ENCODE results near the gene TAF10.
A peak's percentile ranks its signal among the peaks of the same experiment; 100 is the strongest.

Gene TAF10

GRCh38 chr11:6614446-6614845 lies 2.4 kb upstream of the TAF10 start:
- H3K4me3 ChIP-seq (ENCODE audit: low read depth, low read length), result no peak overlapping the region
- peaks cover 44% of the 10 kb centered on the region for H3K79me2 ChIP-seq (ENCODE audit: control insufficient read depth, insufficient read depth, low read length, unreplicated experiment)
- H3K27me3 ChIP-seq (ENCODE audit: insufficient read depth, low read length), result no peaks in the 10 kb centered on the region
- no peak overlapping the region for H3K27ac ChIP-seq (ENCODE audit: low read depth, low read length)
- no peak overlapping the region for H2AFZ ChIP-seq (ENCODE audit: low read length, unreplicated experiment)
- H3K36me3 ChIP-seq (ENCODE audit: insufficient read depth, low read length), result peaks cover 30% of the 10 kb centered on the region; the same call in 1 of the 2 replicates
- peaks cover 43% of the 10 kb centered on the region for H3K4me1 ChIP-seq (ENCODE audit: control insufficient read depth, insufficient read depth, low read length, unreplicated experiment)

- Histone ChIP-seq H3K79me2 (ENCODE audit: control insufficient read depth, insufficient read depth, low read length, unreplicated experiment) (peaks cover 46% of the 10 kb centered on the region), H3K36me3 (ENCODE audit: insufficient read depth, low read length) (peaks cover 35% of the 10 kb centered on the region; the same call in 1 of the 2 replicates), H3K4me3 (ENCODE audit: low read depth, low read length) (no peak overlapping the region), H2AFZ (ENCODE audit: low read length, unreplicated experiment) (no peak overlapping the region), H3K27ac (ENCODE audit: low read depth, low read length) (peak overlapping the region; percentile 90), H3K4me1 (ENCODE audit: control insufficient read depth, insufficient read depth, low read length, unreplicated experiment) (peaks cover 52% of the 10 kb centered on the region), H3K27me3 (ENCODE audit: insufficient read depth, low read length) (no peaks in the 10 kb centered on the region)
Observed at GRCh38 chr11:6613496-6613895, 1.5 kb upstream of the TAF10 start.

- no peaks in the 10 kb centered on the region for H3K27me3 ChIP-seq (ENCODE audit: insufficient read depth, low read length)
- peak overlapping the region; percentile 82 for H3K4me3 ChIP-seq (ENCODE audit: low read depth, low read length)
- peak overlapping the region; percentile 90 for H3K27ac ChIP-seq (ENCODE audit: low read depth, low read length)
- peaks cover 45% of the 10 kb centered on the region; the same call in 1 of the 2 replicates for H3K36me3 ChIP-seq (ENCODE audit: insufficient read depth, low read length)
- H3K79me2 ChIP-seq (ENCODE audit: control insufficient read depth, insufficient read depth, low read length, unreplicated experiment), result peaks cover 48% of the 10 kb centered on the region
- no peak overlapping the region for H2AFZ ChIP-seq (ENCODE audit: low read length, unreplicated experiment)
- H3K4me1 ChIP-seq (ENCODE audit: control insufficient read depth, insufficient read depth, low read length, unreplicated experiment), result peaks cover 52% of the 10 kb centered on the region
Observed at GRCh38 chr11:6611963-6612212, 128 bp downstream of the TAF10 start.

GRCh38 chr11:6611092-6611962 lies 689 bp downstream of the TAF10 start:
- Histone ChIP-seq H3K4me3 (ENCODE audit: low read depth, low read length) (peak overlapping the region; percentile 82), H3K27me3 (ENCODE audit: insufficient read depth, low read length) (no peaks in the 10 kb centered on the region), H3K36me3 (ENCODE audit: insufficient read depth, low read length) (peaks cover 45% of the 10 kb centered on the region; the same call in 1 of the 2 replicates), H3K27ac (ENCODE audit: low read depth, low read length) (peak overlapping the region; percentile 90), H3K79me2 (ENCODE audit: control insufficient read depth, insufficient read depth, low read length, unreplicated experiment) (peaks cover 49% of the 10 kb centered on the region), H2AFZ (ENCODE audit: low read length, unreplicated experiment) (no peak overlapping the region), H3K4me1 (ENCODE audit: control insufficient read depth, insufficient read depth, low read length, unreplicated experiment) (peaks cover 52% of the 10 kb centered on the region)

- Histone ChIP-seq H3K79me2 (ENCODE audit: control insufficient read depth, insufficient read depth, low read length, unreplicated experiment) (peaks cover 56% of the 10 kb centered on the region), H3K27ac (ENCODE audit: low read depth, low read length) (no peak overlapping the region), H3K4me1 (ENCODE audit: control insufficient read depth, insufficient read depth, low read length, unreplicated experiment) (peaks cover 55% of the 10 kb centered on the region), H3K4me3 (ENCODE audit: low read depth, low read length) (peak overlapping the region; percentile 82), H3K36me3 (ENCODE audit: insufficient read depth, low read length) (peaks cover 40% of the 10 kb centered on the region; the same call in 1 of the 2 replicates), H2AFZ (ENCODE audit: low read length, unreplicated experiment) (no peak overlapping the region), H3K27me3 (ENCODE audit: insufficient read depth, low read length) (no peaks in the 10 kb centered on the region)
Observed at GRCh38 chr11:6610591-6610990, 1.4 kb downstream of the TAF10 start.

- Histone ChIP-seq H3K27ac (ENCODE audit: low read depth, low read length) (no peak overlapping the region), H3K27me3 (ENCODE audit: insufficient read depth, low read length) (no peaks in the 10 kb centered on the region), H3K79me2 (ENCODE audit: control insufficient read depth, insufficient read depth, low read length, unreplicated experiment) (peaks cover 67% of the 10 kb centered on the region), H2AFZ (ENCODE audit: low read length, unreplicated experiment) (no peak overlapping the region), H3K36me3 (ENCODE audit: insufficient read depth, low read length) (peaks cover 34% of the 10 kb centered on the region; the same call in 1 of the 2 replicates), H3K4me1 (ENCODE audit: control insufficient read depth, insufficient read depth, low read length, unreplicated experiment) (peaks cover 57% of the 10 kb centered on the region), H3K4me3 (ENCODE audit: low read depth, low read length) (no peak overlapping the region; the same call in 1 of the 2 replicates)
Observed at GRCh38 chr11:6609502-6610015, 2.5 kb downstream of the TAF10 start.

- peaks cover 57% of the 10 kb centered on the region for H3K4me1 ChIP-seq (ENCODE audit: control insufficient read depth, insufficient read depth, low read length, unreplicated experiment)
Observed at GRCh38 chr11:6608726-6609501, 3.1 kb downstream of the TAF10 start.

GRCh38 chr11:6608011-6608410 lies 4.0 kb downstream of the TAF10 start:
- Histone ChIP-seq H3K4me1 (ENCODE audit: control insufficient read depth, insufficient read depth, low read length, unreplicated experiment) (peaks cover 52% of the 10 kb centered on the region), H3K27ac (ENCODE audit: low read depth, low read length) (peak overlapping the region; percentile 85), H2AFZ (ENCODE audit: low read length, unreplicated experiment) (no peak overlapping the region), H3K4me3 (ENCODE audit: low read depth, low read length) (no peak overlapping the region), H3K79me2 (ENCODE audit: control insufficient read depth, insufficient read depth, low read length, unreplicated experiment) (peaks cover 78% of the 10 kb centered on the region), H3K27me3 (ENCODE audit: insufficient read depth, low read length) (no peaks in the 10 kb centered on the region), H3K36me3 (ENCODE audit: insufficient read depth, low read length) (peaks cover 25% of the 10 kb centered on the region; the same call in 1 of the 2 replicates)

More at GRCh38 chr11:6608726-6609501, 3.1 kb downstream of the TAF10 start:
- no peaks in the 10 kb centered on the region for H3K27me3 ChIP-seq (ENCODE audit: insufficient read depth, low read length)
- no peak overlapping the region for H3K4me3 ChIP-seq (ENCODE audit: low read depth, low read length)
- no peak overlapping the region for H2AFZ ChIP-seq (ENCODE audit: low read length, unreplicated experiment)
- H3K36me3 ChIP-seq (ENCODE audit: insufficient read depth, low read length), result peaks cover 30% of the 10 kb centered on the region; the same call in 1 of the 2 replicates
- H3K27ac ChIP-seq (ENCODE audit: low read depth, low read length), result peak overlapping the region; percentile 11; the same call in 1 of the 2 replicates
- H3K79me2 ChIP-seq (ENCODE audit: control insufficient read depth, insufficient read depth, low read length, unreplicated experiment), result peaks cover 73% of the 10 kb centered on the region

- H3K27ac ChIP-seq (ENCODE audit: low read depth, low read length), result peak overlapping the region; percentile 85
- peak overlapping the region; percentile 56 for H3K4me3 ChIP-seq (ENCODE audit: low read depth, low read length)
- H3K36me3 ChIP-seq (ENCODE audit: insufficient read depth, low read length), result peaks cover 25% of the 10 kb centered on the region; the same call in 1 of the 2 replicates
- H3K4me1 ChIP-seq (ENCODE audit: control insufficient read depth, insufficient read depth, low read length, unreplicated experiment), result peaks cover 48% of the 10 kb centered on the region
- H3K79me2 ChIP-seq (ENCODE audit: control insufficient read depth, insufficient read depth, low read length, unreplicated experiment), result peaks cover 85% of the 10 kb centered on the region
- no peak overlapping the region for H2AFZ ChIP-seq (ENCODE audit: low read length, unreplicated experiment)
- H3K27me3 ChIP-seq (ENCODE audit: insufficient read depth, low read length), result no peaks in the 10 kb centered on the region
Observed at GRCh38 chr11:6607190-6607795, 4.7 kb downstream of the TAF10 start.

GRCh38 chr11:6606471-6607189 lies 5.4 kb downstream of the TAF10 start:
- H3K79me2 ChIP-seq (ENCODE audit: control insufficient read depth, insufficient read depth, low read length, unreplicated experiment), result peaks cover 91% of the 10 kb centered on the region
- peak overlapping the region; percentile 84 for H3K4me3 ChIP-seq (ENCODE audit: low read depth, low read length)
- H3K27ac ChIP-seq (ENCODE audit: low read depth, low read length), result peak overlapping the region; percentile 85
- peak overlapping the region; percentile 39 for H2AFZ ChIP-seq (ENCODE audit: low read length, unreplicated experiment)
- peaks cover 25% of the 10 kb centered on the region; the same call in 1 of the 2 replicates for H3K36me3 ChIP-seq (ENCODE audit: insufficient read depth, low read length)
- H3K4me1 ChIP-seq (ENCODE audit: control insufficient read depth, insufficient read depth, low read length, unreplicated experiment), result peaks cover 55% of the 10 kb centered on the region
- H3K27me3 ChIP-seq (ENCODE audit: insufficient read depth, low read length), result no peaks in the 10 kb centered on the region
